SK-N-SH treated with all-trans-retinoic acid at 6 μM for 48 hours (cell line): Measurements from ENCODE around the gene TOP3A.

Experiments used
- ATAC-seq: fragments of 200-7000 bp; cut with Tn5 transposase; 3 replicates; pipeline ENCODE4 v1.9.1; 2020; ENCODE audit warnings: mild to moderate bottlenecking, moderate library complexity
- ARNTL ChIP-seq: fragments of 450-650 bp; formaldehyde crosslinking; IDR thresholded peaks from 2 replicates; pipeline ENCODE4 v1.5.0; 2020; ENCODE audit warnings: low read depth, mild to moderate bottlenecking, moderate library complexity, borderline replicate concordance
- BACH2 ChIP-seq: fragments of 250-450 bp; sonication (Bioruptor Pico); IDR thresholded peaks from 2 replicates; pipeline ENCODE4 v1.9.0; 2021; ENCODE audit warnings: mild to moderate bottlenecking, borderline replicate concordance
- CREB5 ChIP-seq: fragments of 250-450 bp; sonication (Bioruptor Pico); IDR thresholded peaks from 2 replicates; pipeline ENCODE4 v1.5.1; 2020; ENCODE audit warnings: low read depth, mild to moderate bottlenecking, moderate library complexity
- CSDC2 ChIP-seq: fragments of 250-450 bp; sonication (Bioruptor Pico); IDR thresholded peaks from 2 replicates; pipeline ENCODE4 v1.5.0; 2020; ENCODE audit warnings: mild to moderate bottlenecking, moderate library complexity
- ESRRG ChIP-seq: fragments of 250-450 bp; sonication (Bioruptor Pico); IDR thresholded peaks from 2 replicates; pipeline ENCODE4 v1.6.1; 2021; ENCODE audit warnings: mild to moderate bottlenecking
- GLIS3 ChIP-seq: fragments of 250-450 bp; sonication (Bioruptor Pico); IDR thresholded peaks from 2 replicates; pipeline ENCODE4 v1.5.0; 2020; ENCODE audit warnings: mild to moderate bottlenecking, moderate library complexity
- ISL1 ChIP-seq: fragments of 250-450 bp; sonication (Bioruptor Pico); IDR thresholded peaks from 2 replicates; pipeline ENCODE4 v2.1.2; 2022; ENCODE audit warnings: mild to moderate bottlenecking, moderate library complexity
- OSR1 ChIP-seq: fragments of 250-450 bp; sonication (Bioruptor Pico); IDR thresholded peaks from 2 replicates; pipeline ENCODE4 v1.8.0; 2022; ENCODE audit warnings: moderate library complexity, mild to moderate bottlenecking, inconsistent platforms
- PATZ1 ChIP-seq: fragments of 250-450 bp; sonication (Bioruptor Pico); IDR thresholded peaks from 2 replicates; pipeline ENCODE4 v1.8.0; 2020; ENCODE audit warnings: mild to moderate bottlenecking, moderate library complexity, borderline replicate concordance
- POU6F1 ChIP-seq: fragments of 250-450 bp; sonication (Bioruptor Pico); IDR thresholded peaks from 2 replicates; pipeline ENCODE4 v1.8.0; 2021; ENCODE audit warnings: low read depth, mild to moderate bottlenecking, moderate library complexity, borderline replicate concordance
- PPARA ChIP-seq: fragments of 250-450 bp; sonication (Bioruptor Pico); IDR thresholded peaks from 2 replicates; pipeline ENCODE4 v1.5.0; 2020; ENCODE audit warnings: mild to moderate bottlenecking, borderline replicate concordance
- RARB ChIP-seq: fragments of 250-450 bp; sonication (Bioruptor Pico); IDR thresholded peaks from 2 replicates; pipeline ENCODE4 v1.8.0; 2021; ENCODE audit warnings: mild to moderate bottlenecking, moderate library complexity
- SNAI2 ChIP-seq: fragments of 250-450 bp; sonication (Bioruptor Pico); IDR thresholded peaks from 2 replicates; pipeline ENCODE4 v1.5.0; 2020; ENCODE audit warnings: mild to moderate bottlenecking, moderate library complexity
- TCF4 ChIP-seq: fragments of 250-450 bp; sonication (Bioruptor Pico); IDR thresholded peaks from 2 replicates; pipeline ENCODE4 v1.8.0; 2021; ENCODE audit warnings: mild to moderate bottlenecking, moderate library complexity, borderline replicate concordance
- TOX ChIP-seq: fragments of 250-450 bp; sonication (Bioruptor Pico); IDR thresholded peaks from 2 replicates; pipeline ENCODE4 v1.8.0; 2021; ENCODE audit warnings: mild to moderate bottlenecking, moderate library complexity, borderline replicate concordance
- TSHZ2 ChIP-seq: fragments of 250-450 bp; sonication (Bioruptor Pico); IDR thresholded peaks from 2 replicates; pipeline ENCODE4 v1.5.0; 2020; ENCODE audit warnings: mild to moderate bottlenecking, moderate library complexity
- ZC3H10 ChIP-seq: fragments of 250-450 bp; sonication (Bioruptor Pico); IDR thresholded peaks from 2 replicates; pipeline ENCODE4 v1.5.1; 2021; ENCODE audit warnings: mild to moderate bottlenecking, moderate library complexity
- ZFP3 ChIP-seq: fragments of 250-450 bp; sonication (Bioruptor Pico); IDR thresholded peaks from 2 replicates; pipeline ENCODE4 v1.5.0; 2020; ENCODE audit warnings: mild to moderate bottlenecking, moderate library complexity
- ZFP30 ChIP-seq: fragments of 450-650 bp; formaldehyde crosslinking; IDR thresholded peaks from 2 replicates; pipeline ENCODE4 v1.5.0; 2022; ENCODE audit warnings: mild to moderate bottlenecking, moderate library complexity
- ZNF565 ChIP-seq: fragments of 450-650 bp; formaldehyde crosslinking; conservative IDR thresholded peaks from 2 replicates; pipeline ENCODE4 v1.5.0; 2020; ENCODE audit warnings: low read depth, mild to moderate bottlenecking, moderate library complexity
- ZNF8 ChIP-seq: fragments of 450-650 bp; formaldehyde crosslinking; IDR thresholded peaks from 2 replicates; pipeline ENCODE4 v1.5.0; 2020; ENCODE audit warnings: mild to moderate bottlenecking, moderate library complexity

The TOP3A gene

GRCh38 chr17:18253947-18254821, 60.6 kb downstream of the TOP3A start:
- no peak for ATAC-seq
- TF ChIP-seq SNAI2 (CRISPR knock-in tag), result no peak
- TF ChIP-seq CSDC2, result no peak
- no peak for TF ChIP-seq POU6F1 (CRISPR knock-in tag)
- no peak for TF ChIP-seq OSR1
- TF ChIP-seq ZFP3 (CRISPR knock-in tag), result no peak
- no peak for TF ChIP-seq TCF4
- no peak for TF ChIP-seq CREB5 (CRISPR knock-in tag)
- TF ChIP-seq BACH2 (CRISPR knock-in tag), result no peak
- no peak for TF ChIP-seq PATZ1 (CRISPR knock-in tag)
- no peak for TF ChIP-seq ISL1
- TF ChIP-seq GLIS3, result no peak
- no peak for TF ChIP-seq TOX (CRISPR knock-in tag)
- TF ChIP-seq ZNF565 (CRISPR knock-in tag), result no peak
- no peak for TF ChIP-seq ZFP30
- TF ChIP-seq ARNTL, result no peak
- TF ChIP-seq ESRRG (CRISPR knock-in tag), result no peak
- no peak for TF ChIP-seq PPARA (CRISPR knock-in tag)
- TF ChIP-seq ZC3H10 (CRISPR knock-in tag), result no peak
- TF ChIP-seq TSHZ2, result no peak
- no peak for TF ChIP-seq RARB (CRISPR knock-in tag)
- TF ChIP-seq, all 23 proteins: peak for 0

GRCh38 chr17:18253187-18253884, 61.5 kb downstream of the TOP3A start:
- TF ChIP-seq ARNTL (no peak), PATZ1 (CRISPR knock-in tag) (no peak), ESRRG (CRISPR knock-in tag) (no peak), SNAI2 (CRISPR knock-in tag) (no peak), ZNF8 (CRISPR knock-in tag) (no peak), ZC3H10 (CRISPR knock-in tag) (no peak), TCF4 (no peak), BACH2 (CRISPR knock-in tag) (no peak), GLIS3 (no peak), POU6F1 (CRISPR knock-in tag) (no peak), TOX (CRISPR knock-in tag) (no peak)
- no peak for ATAC-seq
